Lung (tissue), 16 donors: ENCODE results near the gene SMIM7. TPM values are rescaled to one million over a fixed set of nuclear protein-coding genes. Genes with fewer than 3 reads are reported as not detected.

Source experiments
- ATAC-seq: fragments of 200-7000 bp; cut with Tn5 transposase; one replicate; pipeline ENCODE4 v1.9.1; 2020; ENCODE audit warnings: moderate number of reproducible peaks; ENCODE audit not compliant: insufficient read depth, low FRiP score
- DNase-seq, 3 donors: peaks; one replicate each; pipeline ENCODE4 v3.0.0-alpha.2; 2013 to 2017
- H3K27ac ChIP-seq, 2 donors: one replicate each; pipeline ENCODE4 v1.5.1; 2013; ENCODE audit warnings: mild to moderate bottlenecking in 2 of 2, moderate library complexity in 2 of 2, control low read depth in 1 of 2, inconsistent platforms in 1 of 2, low read depth in 1 of 2, low read length in 1 of 2
- H3K27me3 ChIP-seq, 3 donors: one replicate each; pipeline ENCODE4 v1.5.1; 2013; ENCODE audit warnings: low read length in 2 of 3; ENCODE audit not compliant: control insufficient read depth in 3 of 3, insufficient read depth in 3 of 3
- H3K36me3 ChIP-seq, 4 donors: one replicate each; pipeline ENCODE4 v1.5.1; 2013; ENCODE audit warnings: low read length in 4 of 4, mild to moderate bottlenecking in 1 of 4, moderate library complexity in 1 of 4; ENCODE audit not compliant: control insufficient read depth in 4 of 4, insufficient read depth in 4 of 4
- H3K4me1 ChIP-seq, 5 donors: one replicate each; pipeline ENCODE4 v1.5.1; 2013; ENCODE audit warnings: low read length in 5 of 5, mild to moderate bottlenecking in 2 of 5, moderate library complexity in 1 of 5; ENCODE audit not compliant: control insufficient read depth in 5 of 5, insufficient read depth in 5 of 5
- H3K4me3 ChIP-seq: one replicate; pipeline ENCODE4 v1.5.1; 2013; ENCODE audit warnings: mild to moderate bottlenecking, control low read depth, moderate library complexity
- H3K9ac ChIP-seq, 2 donors: one replicate each; pipeline ENCODE4 v1.5.1; 2013; ENCODE audit warnings: low read length in 2 of 2, control low read depth in 1 of 2; ENCODE audit not compliant: insufficient read depth in 1 of 2
- H3K9me3 ChIP-seq, 4 donors: one replicate each; pipeline ENCODE4 v1.5.1; 2013; ENCODE audit warnings: low read length in 3 of 4, mild to moderate bottlenecking in 1 of 4, moderate library complexity in 1 of 4; ENCODE audit not compliant: control insufficient read depth in 4 of 4, insufficient read depth in 3 of 4
- WGBS, 2 donors: extraction: QIAGEN DNeasy Blood & Tissue Kit; methylation state at CpG; one replicate each; pipeline ENCODE4 v1.1.7; 2013; 5-methylcytosine and 5-hydroxymethylcytosine counted together
- long read RNA-seq, 5 donors: transcript quantifications; one replicate each; lab custom pipeline, GENCODE V29; 2026
- polyA plus RNA-seq, 2 donors: library from polyadenylated mRNA; stranded (reverse); fragments of 200-250 nt; gene quantifications; one replicate each; pipeline ENCODE4 v1.2.1, GENCODE V29; 2013
- total RNA-seq, 2 donors: library from RNA; depleted of rRNA in 1 of 2; stranded (reverse); fragments of >200 nt in 1 of 2; gene quantifications; one replicate each; pipeline ENCODE4 v1.2.1, GENCODE V29; 2014 to 2021
- TF ChIP-seq, protein P1 (sequence below): IDR thresholded peaks from 2 replicates; pipeline ENCODE4 v1.5.1; 2012; ENCODE audit warnings: mild to moderate bottlenecking; ENCODE audit errors: control extremely low read depth, extremely low read depth
- donor health status: control.
- donor health status: control.
- donor health status: Bipolar disorder and iron deficiency.
- donor health status: healthy.
- donor health status: DM: yes; HTN: yes; CAD: no.

SMIM7 gene
- 10 to 100 TPM; 78.8 to 78.9 TPM for total RNA-seq
- 10 to 100 TPM; 68.0 to 86.3 TPM for polyA plus RNA-seq
- long read RNA-seq, donor 1, transcript SMIM7-217 (6 exons, 1,123 nt) = minor isoform, 6 of 100 reads
- long read RNA-seq, donor 1, transcript SMIM7-214 (4 exons, 1,075 nt) = minor isoform, 9 of 100 reads
- long read RNA-seq, donor 1, transcript SMIM7-208 (5 exons, 2,776 nt) = major isoform, 47 of 100 reads
- long read RNA-seq, donor 1, partial matches to known transcripts = 17 of 100 reads
- long read RNA-seq, donor 1, other reads (novel, unspliced or antisense) = 5 of 100 reads
- long read RNA-seq, donor 2, transcript SMIM7-208 (5 exons, 2,776 nt) = major isoform, 20 of 23 reads
- long read RNA-seq, donor 2, partial matches to known transcripts = 0 of 23 reads
- long read RNA-seq, donor 2, other reads (novel, unspliced or antisense) = 0 of 23 reads
- long read RNA-seq, donor 3, transcript SMIM7-208 (5 exons, 2,776 nt) = major isoform, 22 of 35 reads
- long read RNA-seq, donor 3, partial matches to known transcripts = 0 of 35 reads
- long read RNA-seq, donor 3, other reads (novel, unspliced or antisense) = 0 of 35 reads
- long read RNA-seq, donor 4, transcript SMIM7-208 (5 exons, 2,776 nt) = major isoform, 12 of 18 reads
- long read RNA-seq, donor 4, partial matches to known transcripts = 0 of 18 reads
- long read RNA-seq, donor 4, other reads (novel, unspliced or antisense) = 0 of 18 reads
- long read RNA-seq, donor 5, transcript SMIM7-208 (5 exons, 2,776 nt) = major isoform, 53 of 93 reads
- long read RNA-seq, donor 5, transcript SMIM7-214 (4 exons, 1,075 nt) = minor isoform, 6 of 93 reads
- long read RNA-seq, donor 5, partial matches to known transcripts = 17 of 93 reads
- long read RNA-seq, donor 5, other reads (novel, unspliced or antisense) = 5 of 93 reads

DNA sequence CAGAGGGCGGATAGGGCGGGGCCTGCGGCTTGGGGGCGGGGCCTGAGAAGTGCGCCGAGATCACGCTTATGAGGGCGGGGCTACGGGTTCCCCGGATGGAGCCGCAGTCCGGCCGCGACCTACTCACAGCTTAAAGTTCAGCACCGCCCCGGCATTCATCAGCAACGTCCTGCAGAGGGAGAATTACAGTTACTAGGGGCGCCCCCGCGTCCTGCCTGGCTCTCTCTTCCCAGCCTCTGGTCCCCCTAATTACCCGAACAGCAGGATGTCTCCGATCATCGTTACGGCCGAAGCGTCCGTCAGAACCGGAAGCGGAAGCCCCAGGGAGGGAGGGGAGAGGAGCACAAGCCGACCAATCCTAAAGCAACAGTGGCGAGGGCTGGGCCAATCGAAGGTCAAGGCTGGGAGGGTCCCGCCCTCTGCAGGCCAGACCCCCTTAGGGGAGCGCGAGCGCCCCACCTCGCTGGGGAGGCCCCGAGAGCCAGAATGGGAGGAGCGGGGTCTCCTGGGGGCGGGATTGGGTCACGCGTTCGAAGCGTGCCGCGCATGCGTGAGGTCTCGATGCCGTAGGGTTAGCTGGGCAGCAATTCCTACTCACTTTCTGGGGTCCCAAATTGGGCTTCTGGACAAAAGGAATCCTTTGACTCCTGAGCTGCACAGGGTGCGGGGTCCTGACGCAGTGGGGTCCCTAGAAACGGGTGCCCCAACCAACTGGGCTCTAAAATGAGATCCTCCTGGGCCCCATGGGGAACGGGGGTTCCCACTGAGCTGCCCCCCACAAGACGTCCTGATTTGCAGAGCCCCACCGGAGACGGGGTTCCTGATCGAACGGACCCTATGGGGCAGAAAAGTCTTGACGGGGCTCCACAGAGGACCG lies at the start of gene SMIM7:
Gene SMIM7, minus strand, starts transcription at position 313 of the 877 bp plus-strand sequence. Its CDS starts 34 bp downstream, at position 279.
- H3K4me1 ChIP-seq = peaks cover 7 to 18% (median 8%) of the 10 kb centered on the region in 5 donors

DNA sequence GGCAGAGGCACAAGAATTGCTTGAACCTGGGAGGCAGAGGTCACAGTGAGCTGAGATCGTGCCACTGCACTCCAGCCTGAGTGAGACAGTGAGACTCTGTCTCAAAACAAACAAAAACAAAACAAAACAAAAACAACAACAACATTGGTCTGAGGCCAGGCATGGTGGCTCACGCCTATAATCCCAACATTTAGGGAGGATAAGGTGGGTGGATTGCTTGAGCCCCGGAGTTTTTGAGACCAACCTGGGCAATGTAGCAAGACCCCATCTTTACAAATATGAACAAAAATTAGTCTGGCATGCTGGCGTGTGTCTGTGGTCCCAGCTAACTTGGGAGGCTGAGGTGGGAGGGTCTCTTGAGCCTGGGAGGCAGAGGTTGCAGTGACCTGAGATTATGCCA lies 43.7 kb upstream of the SMIM7 start:
- H3K9ac ChIP-seq = no peak overlapping the region
- WGBS, 2 donors = 88 to 89% methylated on average over 4 of the region's 4 CpGs
- no peaks in the 10 kb centered on the region for H3K27me3 ChIP-seq
- no peak for ATAC-seq
- H3K4me3 ChIP-seq = no peak overlapping the region
- H3K36me3 ChIP-seq = no peaks in the 10 kb centered on the region
- TF ChIP-seq, protein P1, sequence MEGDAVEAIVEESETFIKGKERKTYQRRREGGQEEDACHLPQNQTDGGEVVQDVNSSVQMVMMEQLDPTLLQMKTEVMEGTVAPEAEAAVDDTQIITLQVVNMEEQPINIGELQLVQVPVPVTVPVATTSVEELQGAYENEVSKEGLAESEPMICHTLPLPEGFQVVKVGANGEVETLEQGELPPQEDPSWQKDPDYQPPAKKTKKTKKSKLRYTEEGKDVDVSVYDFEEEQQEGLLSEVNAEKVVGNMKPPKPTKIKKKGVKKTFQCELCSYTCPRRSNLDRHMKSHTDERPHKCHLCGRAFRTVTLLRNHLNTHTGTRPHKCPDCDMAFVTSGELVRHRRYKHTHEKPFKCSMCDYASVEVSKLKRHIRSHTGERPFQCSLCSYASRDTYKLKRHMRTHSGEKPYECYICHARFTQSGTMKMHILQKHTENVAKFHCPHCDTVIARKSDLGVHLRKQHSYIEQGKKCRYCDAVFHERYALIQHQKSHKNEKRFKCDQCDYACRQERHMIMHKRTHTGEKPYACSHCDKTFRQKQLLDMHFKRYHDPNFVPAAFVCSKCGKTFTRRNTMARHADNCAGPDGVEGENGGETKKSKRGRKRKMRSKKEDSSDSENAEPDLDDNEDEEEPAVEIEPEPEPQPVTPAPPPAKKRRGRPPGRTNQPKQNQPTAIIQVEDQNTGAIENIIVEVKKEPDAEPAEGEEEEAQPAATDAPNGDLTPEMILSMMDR = no peak
- no peak overlapping the region for H3K27ac ChIP-seq
- H3K4me1 ChIP-seq = peaks cover 0 to 5% (median 2%) of the 10 kb centered on the region in 5 donors
- no peak for DNase-seq
- no peaks in the 10 kb centered on the region for H3K9me3 ChIP-seq

More for the DNA sequence above, at the start of gene SMIM7:
- DNase-seq (peak; percentile 99 to 100 (median 99)), ATAC-seq (peak; percentile 99)
- Histone ChIP-seq H3K9me3 (no peaks in the 10 kb centered on the region), H3K36me3 (peaks cover 3 to 30% (median 21%) of the 10 kb centered on the region in 4 donors), H3K27me3 (no peaks in the 10 kb centered on the region), H3K27ac (peak within 1 kb of the TSS; percentile 84 to 94), H3K9ac (peak within 1 kb of the TSS; percentile 68 to 82), H3K4me3 (peak within 1 kb of the TSS; percentile 69)
- TF ChIP-seq, protein P1 = no peak
- 0 to 1% methylated on average over 55 to 60 of the region's 60 CpGs for WGBS, 2 donors

DNA sequence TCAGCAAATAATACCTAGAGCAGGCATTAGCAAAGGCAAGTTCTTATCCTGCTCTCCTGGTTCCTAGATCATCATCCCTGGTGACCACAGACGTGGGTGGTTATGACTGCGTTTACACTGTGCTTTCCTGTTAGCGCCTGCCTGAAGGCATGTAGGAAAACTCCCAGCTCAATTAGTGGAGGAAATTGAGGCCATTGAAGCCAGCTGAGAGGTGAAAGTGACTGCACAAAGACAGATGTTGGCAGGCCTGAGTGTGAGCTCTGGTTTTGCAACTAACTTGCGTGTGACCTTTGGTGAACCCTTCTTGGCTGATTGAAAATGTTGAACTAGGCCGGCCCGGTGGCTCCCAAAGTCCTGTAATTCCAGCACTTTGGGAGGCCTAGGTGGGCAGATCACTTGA lies 42.2 kb upstream of the SMIM7 start:
- ATAC-seq = no peak

More for the DNA sequence above, 42.2 kb upstream of the SMIM7 start:
- no peak overlapping the region for H3K9ac ChIP-seq
- H3K27me3 ChIP-seq = no peaks in the 10 kb centered on the region
- no peak overlapping the region for H3K27ac ChIP-seq
- peaks cover 0 to 2% (median 0%) of the 10 kb centered on the region in 4 donors for H3K9me3 ChIP-seq
- no peaks in the 10 kb centered on the region for H3K36me3 ChIP-seq
- no peak overlapping the region for H3K4me3 ChIP-seq
- H3K4me1 ChIP-seq = peaks cover 0 to 5% (median 2%) of the 10 kb centered on the region in 5 donors
- DNase-seq = peak; percentile 38 to 85 (median 66)
- 50 to 66% methylated on average over 6 of the region's 6 CpGs for WGBS, 2 donors
- TF ChIP-seq, protein P1 = no peak
